Kidney epithelial cell (primary cell): ENCODE data around the gene LMO3. TPM values are rescaled to one million over a fixed set of nuclear protein-coding genes. Genes with fewer than 3 reads are reported as not detected.

Experiments
- DNase-seq: peaks from one replicate; pipeline ENCODE4 v3.0.0-alpha.2; 2010; ENCODE audit warnings: low read depth
- H3K27me3 ChIP-seq: 2 replicates; pipeline ENCODE4 v1.6.0; 2011; ENCODE audit warnings: low read length; ENCODE audit not compliant: control insufficient read depth, insufficient read depth
- H3K36me3 ChIP-seq: 2 replicates; pipeline ENCODE4 v1.5.1; 2011; ENCODE audit warnings: low read length; ENCODE audit not compliant: control insufficient read depth, insufficient read depth
- H3K4me3 ChIP-seq: 2 replicates; pipeline ENCODE4 v1.5.1; 2011; ENCODE audit warnings: low read depth, mild to moderate bottlenecking, control low read depth, low read length
- total RNA-seq: library from RNA; depleted of rRNA; stranded (reverse); fragments of >200 nt; gene quantifications from 2 replicates; pipeline ENCODE4 v1.2.3, GENCODE V29; 2015
- TF ChIP-seq, protein P1 (sequence below): IDR thresholded peaks from 2 replicates; pipeline ENCODE4 v1.5.1; 2011; ENCODE audit warnings: mild to moderate bottlenecking, moderate library complexity, low read length, control low read depth, inconsistent platforms; ENCODE audit not compliant: insufficient read depth, poor library complexity, severe bottlenecking

Gene LMO3
- total RNA-seq, 1 donor from 2014 or later, result not detected

DNA sequence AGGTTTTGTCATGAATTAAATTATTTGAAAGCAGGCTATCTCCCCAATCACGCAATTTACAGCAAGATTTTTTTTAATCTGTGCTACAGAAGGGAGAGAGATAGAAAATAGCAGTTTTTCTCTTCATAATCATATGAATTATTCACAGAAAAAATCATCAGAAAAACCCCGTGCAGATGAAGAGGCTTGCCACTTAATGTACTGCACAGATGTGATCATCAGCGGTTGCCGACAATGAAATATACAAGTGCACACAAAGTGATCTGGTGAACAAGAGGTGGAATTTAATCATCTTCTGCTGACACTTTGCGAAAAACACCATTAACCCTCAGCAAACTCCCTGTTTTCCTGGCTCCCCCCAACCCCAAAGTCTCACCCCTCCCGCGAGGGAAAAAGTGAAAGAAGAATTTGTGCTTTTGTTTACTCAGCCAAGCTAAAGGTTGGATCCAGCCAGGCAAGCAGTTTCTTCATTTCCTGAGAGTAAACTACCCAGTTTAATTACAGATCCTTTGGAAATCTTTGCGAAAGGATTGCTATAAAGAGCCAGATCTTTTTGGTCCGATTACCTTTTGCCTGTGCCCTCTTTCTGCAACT, 3.1 kb upstream of the LMO3 start:
- Histone ChIP-seq H3K27me3 (peaks cover 59% of the 10 kb centered on the region), H3K36me3 (no peaks in the 10 kb centered on the region), H3K4me3 (no peak overlapping the region)
- TF ChIP-seq, protein P1, sequence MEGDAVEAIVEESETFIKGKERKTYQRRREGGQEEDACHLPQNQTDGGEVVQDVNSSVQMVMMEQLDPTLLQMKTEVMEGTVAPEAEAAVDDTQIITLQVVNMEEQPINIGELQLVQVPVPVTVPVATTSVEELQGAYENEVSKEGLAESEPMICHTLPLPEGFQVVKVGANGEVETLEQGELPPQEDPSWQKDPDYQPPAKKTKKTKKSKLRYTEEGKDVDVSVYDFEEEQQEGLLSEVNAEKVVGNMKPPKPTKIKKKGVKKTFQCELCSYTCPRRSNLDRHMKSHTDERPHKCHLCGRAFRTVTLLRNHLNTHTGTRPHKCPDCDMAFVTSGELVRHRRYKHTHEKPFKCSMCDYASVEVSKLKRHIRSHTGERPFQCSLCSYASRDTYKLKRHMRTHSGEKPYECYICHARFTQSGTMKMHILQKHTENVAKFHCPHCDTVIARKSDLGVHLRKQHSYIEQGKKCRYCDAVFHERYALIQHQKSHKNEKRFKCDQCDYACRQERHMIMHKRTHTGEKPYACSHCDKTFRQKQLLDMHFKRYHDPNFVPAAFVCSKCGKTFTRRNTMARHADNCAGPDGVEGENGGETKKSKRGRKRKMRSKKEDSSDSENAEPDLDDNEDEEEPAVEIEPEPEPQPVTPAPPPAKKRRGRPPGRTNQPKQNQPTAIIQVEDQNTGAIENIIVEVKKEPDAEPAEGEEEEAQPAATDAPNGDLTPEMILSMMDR, result no peak
- DNase-seq, result no peak

DNA sequence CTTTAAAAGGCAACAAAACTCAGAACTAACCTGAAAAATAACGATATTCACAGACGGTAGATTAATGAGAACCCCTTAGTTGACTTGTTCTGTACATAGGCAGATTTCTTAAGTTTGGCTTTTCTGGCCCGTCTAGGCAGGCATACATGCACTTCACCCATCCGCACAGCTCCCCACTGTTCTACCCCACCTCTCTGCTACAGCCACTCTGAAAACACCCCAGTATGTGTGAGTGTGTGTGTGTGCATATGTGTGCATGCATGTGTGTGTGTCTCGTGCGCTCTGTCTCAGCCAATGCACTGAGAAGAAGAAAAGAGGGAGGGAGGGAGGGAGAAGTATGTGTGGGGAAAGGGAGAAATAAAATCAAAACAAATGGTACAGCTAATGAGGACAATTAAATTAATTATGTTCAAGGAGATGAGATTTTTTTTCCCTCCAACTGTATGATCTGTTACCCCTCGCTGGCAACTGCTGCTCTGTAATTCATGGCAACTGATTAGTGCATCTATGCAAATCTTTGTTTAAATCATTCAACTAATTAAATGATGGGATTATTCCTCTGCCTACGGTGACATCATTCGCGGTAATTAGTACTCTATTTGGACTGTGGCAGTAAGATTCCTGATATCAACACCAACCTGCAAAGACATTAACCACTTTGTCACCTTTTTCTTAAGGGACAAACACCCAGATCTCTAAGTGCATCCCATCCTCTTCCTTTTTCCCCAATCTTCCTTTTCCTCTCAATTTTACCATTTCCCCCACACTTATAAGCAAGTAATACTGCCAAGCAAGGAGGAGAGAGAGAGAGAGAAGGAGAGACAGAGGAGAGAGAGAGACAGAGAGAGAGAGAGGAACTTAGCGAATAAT, 2.2 kb upstream of the LMO3 start:
- Histone ChIP-seq H3K4me3 (no peak overlapping the region), H3K36me3 (no peaks in the 10 kb centered on the region), H3K27me3 (peaks cover 66% of the 10 kb centered on the region)
- DNase-seq, result no peak
- TF ChIP-seq, protein P1, result no peak

DNA sequence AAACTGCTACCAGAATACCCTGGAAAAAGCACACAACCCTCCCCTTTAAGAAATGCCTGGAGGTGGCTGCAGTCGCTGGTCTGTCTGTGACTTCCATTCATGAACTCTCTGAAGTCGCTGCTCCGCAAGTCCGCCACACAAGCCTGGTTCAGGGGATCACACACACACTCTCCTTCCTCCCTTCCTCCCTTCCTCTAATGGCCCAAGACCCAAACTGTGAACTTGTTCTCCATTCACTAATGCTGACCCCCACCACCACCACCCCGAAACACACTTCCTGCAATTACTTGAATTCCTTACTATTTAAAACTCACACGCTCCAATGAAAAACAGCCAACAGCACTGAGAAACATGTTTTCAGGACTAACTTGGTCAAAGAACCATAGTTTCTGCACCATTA, 1.0 kb upstream of the LMO3 start:
- TF ChIP-seq, protein P1, result no peak
- Histone ChIP-seq H3K27me3 (peaks cover 66% of the 10 kb centered on the region), H3K36me3 (no peaks in the 10 kb centered on the region), H3K4me3 (no peak overlapping the region)
- DNase-seq, result no peak

DNA sequence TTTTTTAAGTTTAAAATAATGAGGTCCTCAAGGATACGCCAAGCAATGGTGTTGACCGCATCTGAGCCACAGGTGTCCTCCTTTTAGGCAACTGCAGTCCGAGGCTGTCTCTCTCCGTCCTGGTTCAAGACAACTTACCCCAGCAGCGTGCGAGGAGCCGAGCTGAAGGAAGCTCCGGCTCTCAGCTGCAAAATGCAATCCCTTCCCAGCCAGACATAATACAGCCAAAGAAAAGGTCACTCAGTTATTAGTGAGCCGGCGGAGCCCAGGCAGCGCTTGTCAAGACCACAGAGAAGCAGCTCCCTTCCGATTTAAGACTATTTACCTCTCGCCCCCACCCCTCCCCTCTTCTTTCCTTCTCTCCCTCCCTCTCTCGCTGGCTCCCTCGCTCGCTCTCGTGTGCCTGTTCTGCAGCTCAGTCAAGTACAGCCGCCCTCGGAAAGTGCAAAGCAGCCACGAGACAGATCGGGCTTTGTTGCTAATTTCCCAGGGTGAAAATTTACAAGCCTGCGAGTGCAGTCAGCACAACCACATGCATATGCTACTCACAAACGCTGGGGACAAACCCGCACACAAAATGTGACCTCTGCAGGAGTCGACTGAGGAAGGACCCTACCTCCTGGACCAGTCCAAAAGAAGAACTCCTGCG, 363 bp upstream of the LMO3 start:
- H3K27me3 ChIP-seq, result peaks cover 66% of the 10 kb centered on the region
- DNase-seq, result no peak
- H3K4me3 ChIP-seq, result peak overlapping the region; percentile 22

DNA sequence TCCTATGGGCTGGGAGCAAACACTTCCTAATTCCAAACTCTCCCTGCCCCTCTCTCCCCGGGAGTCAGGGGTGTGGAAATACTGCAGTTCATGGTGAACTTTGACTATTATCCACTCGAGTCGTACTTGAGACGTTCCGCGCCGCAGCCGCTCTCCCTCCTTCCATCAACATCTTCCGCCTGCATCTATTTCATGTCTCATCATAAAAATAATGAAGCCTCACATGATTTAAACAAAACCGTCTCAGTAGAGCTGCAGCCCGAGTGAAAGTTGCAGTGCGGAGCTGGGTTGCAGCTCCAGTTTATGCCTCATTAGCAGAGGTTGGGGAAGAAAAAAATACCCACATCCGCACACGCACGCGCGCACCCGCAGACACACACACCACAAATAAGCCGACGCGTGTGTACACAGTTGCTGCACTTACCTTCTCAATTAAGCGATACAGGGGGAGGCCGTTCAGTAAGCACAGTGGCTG, 283 bp downstream of the LMO3 start:
- peaks cover 60% of the 10 kb centered on the region for H3K27me3 ChIP-seq
- no peak for DNase-seq
- peak overlapping the region; percentile 22 for H3K4me3 ChIP-seq
- H3K36me3 ChIP-seq, result no peaks in the 10 kb centered on the region
- TF ChIP-seq, protein P1, result no peak

More for the DNA sequence above, 363 bp upstream of the LMO3 start:
- H3K36me3 ChIP-seq, result no peaks in the 10 kb centered on the region
- TF ChIP-seq, protein P1, result no peak
